HepG2 (cell line): ENCODE measurements around the gene VAMP5. TPM values are rescaled to one million over a fixed set of nuclear protein-coding genes. Genes with fewer than 3 reads are reported as not detected.
A peak's percentile ranks its signal among the peaks of the same experiment; 100 is the strongest.

ENCODE experiments used
- AGO2 ChIP-seq: fragments of 200-400 bp; formaldehyde crosslinking; optimal IDR thresholded peaks from 2 replicates; pipeline ENCODE3; 2017; ENCODE audit warnings: mild to moderate bottlenecking, low read depth, low read length, moderate library complexity
- CREB3 ChIP-seq: sonication (generic); formaldehyde crosslinking; IDR thresholded peaks from 2 replicates; pipeline ENCODE4 v1.5.0; 2020; ENCODE audit warnings: missing genetic modification reagents
- FIP1L1 ChIP-seq: fragments of 200-400 bp; formaldehyde crosslinking; IDR thresholded peaks from 2 replicates; pipeline ENCODE4 v1.6.1; 2018; ENCODE audit warnings: low read depth, mild to moderate bottlenecking, low read length, moderate library complexity, borderline replicate concordance; ENCODE audit not compliant: insufficient read depth
- FOXK1 ChIP-seq: sonication (generic); formaldehyde crosslinking; IDR thresholded peaks from 2 replicates; pipeline ENCODE4 v1.4.0; 2020; ENCODE audit warnings: low read depth, missing genetic modification reagents, borderline replicate concordance
- HDAC2 ChIP-seq: sonication (generic); formaldehyde crosslinking; IDR thresholded peaks from 2 replicates; pipeline ENCODE4 v1.4.0; 2020; ENCODE audit warnings: missing genetic modification reagents
- HHEX ChIP-seq: IDR thresholded peaks from 2 replicates; pipeline ENCODE4 v1.6.1; 2016; ENCODE audit warnings: control low read depth
- HNRNPH1 ChIP-seq: fragments of 200-400 bp; formaldehyde crosslinking; optimal IDR thresholded peaks from 2 replicates; pipeline ENCODE3; 2017; ENCODE audit warnings: mild to moderate bottlenecking, low read depth, low read length
- HOXA5 ChIP-seq: sonication (generic); formaldehyde crosslinking; IDR thresholded peaks from 2 replicates; pipeline ENCODE4 v1.4.0; 2020; ENCODE audit warnings: missing genetic modification reagents
- NFYB ChIP-seq: sonication (generic); formaldehyde crosslinking; IDR thresholded peaks from 2 replicates; pipeline ENCODE4 v1.4.0; 2020; ENCODE audit warnings: missing genetic modification reagents
- ZBTB7B ChIP-seq: sonication (generic); formaldehyde crosslinking; IDR thresholded peaks from 2 replicates; pipeline ENCODE4 v1.4.0; 2020; ENCODE audit warnings: missing genetic modification reagents
- ZFP36L1 ChIP-seq: sonication (generic); formaldehyde crosslinking; IDR thresholded peaks from 2 replicates; pipeline ENCODE4 v1.8.0; 2022; ENCODE audit warnings: mild to moderate bottlenecking, missing genetic modification reagents, moderate library complexity
- ZNF12 ChIP-seq: sonication (generic); formaldehyde crosslinking; IDR thresholded peaks from 2 replicates; pipeline ENCODE4 v1.5.0; 2020; ENCODE audit warnings: missing genetic modification reagents
- ZNF256 ChIP-seq: sonication (generic); formaldehyde crosslinking; conservative IDR thresholded peaks from 2 replicates; pipeline ENCODE4 v1.4.0; 2020; ENCODE audit warnings: missing genetic modification reagents
- ZNF547 ChIP-seq: sonication (generic); formaldehyde crosslinking; IDR thresholded peaks from 2 replicates; pipeline ENCODE4 v1.5.1; 2020; ENCODE audit warnings: mild to moderate bottlenecking, missing genetic modification reagents
- ZNF563 ChIP-seq: sonication (generic); formaldehyde crosslinking; IDR thresholded peaks from 2 replicates; pipeline ENCODE4 v1.8.0; 2022; ENCODE audit warnings: mild to moderate bottlenecking, moderate library complexity, missing genetic modification reagents
- ZNF670 ChIP-seq: sonication (generic); formaldehyde crosslinking; IDR thresholded peaks from 2 replicates; pipeline ENCODE4 v1.8.0; 2022; ENCODE audit warnings: mild to moderate bottlenecking, missing genetic modification reagents, borderline replicate concordance
- polyA plus RNA-seq, 8 experiments: library from polyadenylated mRNA; depleted of rRNA in 3 of 8; stranded (reverse) in 7 of 8; unstranded in 1 of 8; fragments of >200 nt; fragmentation: Illumina TruSeq in 4 of 8; extraction: Trizol in 4 of 8; gene quantifications; 2 replicates each; pipeline versions ENCODE4 v1.2.1 to v1.2.3, GENCODE V29; 2011 to 2016; ENCODE audit warnings: low read depth in 4 of 8, missing spikeins in 1 of 8, mixed read lengths in 1 of 8; ENCODE audit not compliant: insufficient read depth in 1 of 8
- total RNA-seq, 5 experiments: library from RNA; depleted of rRNA; stranded (reverse); fragments of >200 nt; fragmentation: Illumina TruSeq; extraction: Trizol; gene quantifications; 2 replicates each; pipeline ENCODE4 v1.2.3, GENCODE V29; 2016; ENCODE audit warnings: low read depth in 1 of 5
- TF ChIP-seq, protein P1 (sequence below): sonication (generic); formaldehyde crosslinking; IDR thresholded peaks from 2 replicates; pipeline ENCODE4 v1.4.0; 2020; ENCODE audit warnings: mild to moderate bottlenecking, missing genetic modification reagents
- TF ChIP-seq, protein P2 (sequence below): IDR thresholded peaks from 2 replicates; pipeline ENCODE4 v1.6.1; 2016; ENCODE audit warnings: low read depth, control low read depth
- TF ChIP-seq, protein P3 (sequence below): sonication (generic); formaldehyde crosslinking; IDR thresholded peaks from 2 replicates; pipeline ENCODE4 v1.9.0; 2021; ENCODE audit warnings: missing genetic modification reagents, mild to moderate bottlenecking, borderline replicate concordance
- TF ChIP-seq, protein P4 (sequence below): sonication (generic); formaldehyde crosslinking; IDR thresholded peaks from 2 replicates; pipeline ENCODE4 v1.4.0; 2020; ENCODE audit warnings: mild to moderate bottlenecking, low read depth, missing genetic modification reagents
- TF ChIP-seq, protein P5 (sequence below): sonication (generic); formaldehyde crosslinking; IDR thresholded peaks from 2 replicates; pipeline ENCODE4 v1.5.0; 2020; ENCODE audit warnings: missing genetic modification reagents, mild to moderate bottlenecking, borderline replicate concordance

Gene VAMP5
- total and polyA plus RNA-seq, 2 of the 13 experiments (the other 11 are each of a cell fraction or from before 2014, with no cell fraction given): 7.2 to 56.7 TPM

GRCh38 chr2:85611705-85612587 lies 27.7 kb downstream of the VAMP5 start, which contains the start of gene C2orf68 (continued):
- TF ChIP-seq, protein P1, sequence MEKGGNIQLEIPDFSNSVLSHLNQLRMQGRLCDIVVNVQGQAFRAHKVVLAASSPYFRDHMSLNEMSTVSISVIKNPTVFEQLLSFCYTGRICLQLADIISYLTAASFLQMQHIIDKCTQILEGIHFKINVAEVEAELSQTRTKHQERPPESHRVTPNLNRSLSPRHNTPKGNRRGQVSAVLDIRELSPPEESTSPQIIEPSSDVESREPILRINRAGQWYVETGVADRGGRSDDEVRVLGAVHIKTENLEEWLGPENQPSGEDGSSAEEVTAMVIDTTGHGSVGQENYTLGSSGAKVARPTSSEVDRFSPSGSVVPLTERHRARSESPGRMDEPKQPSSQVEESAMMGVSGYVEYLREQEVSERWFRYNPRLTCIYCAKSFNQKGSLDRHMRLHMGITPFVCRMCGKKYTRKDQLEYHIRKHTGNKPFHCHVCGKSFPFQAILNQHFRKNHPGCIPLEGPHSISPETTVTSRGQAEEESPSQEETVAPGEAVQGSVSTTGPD (CRISPR knock-in tag): no peak
- TF ChIP-seq ZNF256 (CRISPR knock-in tag) (no peak; the same call in 1 of the 2 replicates), FOXK1 (peak; percentile 41), CREB3 (CRISPR knock-in tag) (no peak), HOXA5 (CRISPR knock-in tag) (peak; percentile 86), HNRNPH1 (peak; percentile 53), ZBTB7B (peak; percentile 37; the same call in 1 of the 2 replicates), NFYB (CRISPR knock-in tag) (peak; percentile 25), ZNF563 (peak; percentile 85), HHEX (no peak), FIP1L1 (0 out of 2 replicates have a peak, but pooled peaks have one; percentile 41), ZNF12 (CRISPR knock-in tag) (peak; percentile 14; the same call in 1 of the 2 replicates), ZFP36L1 (CRISPR knock-in tag) (peak; percentile 24; the same call in 1 of the 2 replicates), AGO2 (peak; percentile 97), ZNF670 (CRISPR knock-in tag) (peak; percentile 90), ZNF547 (CRISPR knock-in tag) (peak; percentile 94), HDAC2 (peak; percentile 55)
- TF ChIP-seq, protein P2, sequence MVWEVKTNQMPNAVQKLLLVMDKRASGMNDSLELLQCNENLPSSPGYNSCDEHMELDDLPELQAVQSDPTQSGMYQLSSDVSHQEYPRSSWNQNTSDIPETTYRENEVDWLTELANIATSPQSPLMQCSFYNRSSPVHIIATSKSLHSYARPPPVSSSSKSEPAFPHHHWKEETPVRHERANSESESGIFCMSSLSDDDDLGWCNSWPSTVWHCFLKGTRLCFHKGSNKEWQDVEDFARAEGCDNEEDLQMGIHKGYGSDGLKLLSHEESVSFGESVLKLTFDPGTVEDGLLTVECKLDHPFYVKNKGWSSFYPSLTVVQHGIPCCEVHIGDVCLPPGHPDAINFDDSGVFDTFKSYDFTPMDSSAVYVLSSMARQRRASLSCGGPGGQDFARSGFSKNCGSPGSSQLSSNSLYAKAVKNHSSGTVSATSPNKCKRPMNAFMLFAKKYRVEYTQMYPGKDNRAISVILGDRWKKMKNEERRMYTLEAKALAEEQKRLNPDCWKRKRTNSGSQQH (CRISPR knock-in tag): peak; percentile 54
- TF ChIP-seq, protein P3, sequence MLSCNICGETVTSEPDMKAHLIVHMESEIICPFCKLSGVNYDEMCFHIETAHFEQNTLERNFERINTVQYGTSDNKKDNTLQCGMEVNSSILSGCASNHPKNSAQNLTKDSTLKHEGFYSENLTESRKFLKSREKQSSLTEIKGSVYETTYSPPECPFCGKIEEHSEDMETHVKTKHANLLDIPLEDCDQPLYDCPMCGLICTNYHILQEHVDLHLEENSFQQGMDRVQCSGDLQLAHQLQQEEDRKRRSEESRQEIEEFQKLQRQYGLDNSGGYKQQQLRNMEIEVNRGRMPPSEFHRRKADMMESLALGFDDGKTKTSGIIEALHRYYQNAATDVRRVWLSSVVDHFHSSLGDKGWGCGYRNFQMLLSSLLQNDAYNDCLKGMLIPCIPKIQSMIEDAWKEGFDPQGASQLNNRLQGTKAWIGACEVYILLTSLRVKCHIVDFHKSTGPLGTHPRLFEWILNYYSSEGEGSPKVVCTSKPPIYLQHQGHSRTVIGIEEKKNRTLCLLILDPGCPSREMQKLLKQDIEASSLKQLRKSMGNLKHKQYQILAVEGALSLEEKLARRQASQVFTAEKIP (CRISPR knock-in tag): no peak
- TF ChIP-seq, protein P4, sequence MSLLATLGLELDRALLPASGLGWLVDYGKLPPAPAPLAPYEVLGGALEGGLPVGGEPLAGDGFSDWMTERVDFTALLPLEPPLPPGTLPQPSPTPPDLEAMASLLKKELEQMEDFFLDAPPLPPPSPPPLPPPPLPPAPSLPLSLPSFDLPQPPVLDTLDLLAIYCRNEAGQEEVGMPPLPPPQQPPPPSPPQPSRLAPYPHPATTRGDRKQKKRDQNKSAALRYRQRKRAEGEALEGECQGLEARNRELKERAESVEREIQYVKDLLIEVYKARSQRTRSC (CRISPR knock-in tag): peak; percentile 66; the same call in 1 of the 2 replicates
- TF ChIP-seq, protein P5, sequence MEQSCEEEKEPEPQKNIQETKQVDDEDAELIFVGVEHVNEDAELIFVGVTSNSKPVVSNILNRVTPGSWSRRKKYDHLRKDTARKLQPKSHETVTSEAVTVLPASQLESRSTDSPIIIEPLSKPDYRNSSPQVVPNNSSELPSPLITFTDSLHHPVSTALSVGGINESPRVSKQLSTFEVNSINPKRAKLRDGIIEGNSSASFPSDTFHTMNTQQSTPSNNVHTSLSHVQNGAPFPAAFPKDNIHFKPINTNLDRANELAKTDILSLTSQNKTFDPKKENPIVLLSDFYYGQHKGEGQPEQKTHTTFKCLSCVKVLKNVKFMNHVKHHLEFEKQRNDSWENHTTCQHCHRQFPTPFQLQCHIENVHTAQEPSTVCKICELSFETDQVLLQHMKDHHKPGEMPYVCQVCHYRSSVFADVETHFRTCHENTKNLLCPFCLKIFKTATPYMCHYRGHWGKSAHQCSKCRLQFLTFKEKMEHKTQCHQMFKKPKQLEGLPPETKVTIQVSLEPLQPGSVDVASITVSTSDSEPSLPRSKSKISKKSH: peak; percentile 44
